SHP77 treated with DMSO at 0.1 percent for 48 hours (cell line): ENCODE data around the gene ADAM8.
"Not testable (repeated sequence)": the region's sequence is repeated elsewhere in the genome, so short reads cannot be mapped to it uniquely, and the experiment has no call there.

Experiments used
- DNase-seq: peaks from one replicate; lab custom pipeline; 2025; lab: John Stamatoyannopoulos, UW

Gene ADAM8

DNA sequence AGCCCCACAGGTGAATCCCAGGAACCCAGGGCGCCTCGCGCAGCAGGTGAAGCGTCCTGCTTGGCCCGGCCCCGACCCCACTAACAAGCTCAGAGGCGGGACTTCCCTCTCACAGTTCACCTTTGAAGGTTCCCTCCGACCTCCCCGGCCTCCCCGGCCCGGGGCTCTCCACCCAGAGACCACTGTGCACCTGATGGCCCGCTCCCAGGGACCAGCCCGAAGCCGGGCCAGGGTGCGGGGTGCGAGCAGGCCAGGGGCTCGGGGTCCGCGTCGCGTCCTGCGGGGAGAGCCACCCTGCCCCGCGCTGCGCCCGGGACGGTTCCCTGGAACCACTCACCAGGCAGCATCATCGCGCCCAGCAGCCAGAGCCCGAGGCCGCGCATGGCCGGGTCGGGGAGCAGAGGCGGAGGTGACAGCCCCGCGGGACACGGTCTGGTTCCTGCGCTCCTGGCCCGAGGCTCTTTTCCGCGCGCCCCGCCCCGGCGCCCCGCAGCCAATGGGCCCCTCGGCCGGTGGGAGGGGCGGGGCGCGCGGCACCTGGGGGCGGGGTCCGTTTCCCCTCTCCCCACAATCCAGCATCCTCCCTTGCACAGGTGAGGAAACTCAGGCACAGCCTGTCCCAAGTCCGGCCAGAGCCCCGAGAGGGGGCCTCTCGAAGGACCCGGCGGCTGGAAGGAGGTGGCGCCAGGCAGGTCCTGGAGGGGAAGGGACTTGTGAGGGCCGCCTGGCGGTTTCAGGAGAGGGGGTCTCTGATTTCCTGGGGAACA, at the start of gene ADAM8:
Gene ADAM8, minus strand, starts transcription at position 434 of the 767 bp plus-strand sequence. Its CDS starts 51 bp downstream, at position 383.
- no peak for DNase-seq

DNA sequence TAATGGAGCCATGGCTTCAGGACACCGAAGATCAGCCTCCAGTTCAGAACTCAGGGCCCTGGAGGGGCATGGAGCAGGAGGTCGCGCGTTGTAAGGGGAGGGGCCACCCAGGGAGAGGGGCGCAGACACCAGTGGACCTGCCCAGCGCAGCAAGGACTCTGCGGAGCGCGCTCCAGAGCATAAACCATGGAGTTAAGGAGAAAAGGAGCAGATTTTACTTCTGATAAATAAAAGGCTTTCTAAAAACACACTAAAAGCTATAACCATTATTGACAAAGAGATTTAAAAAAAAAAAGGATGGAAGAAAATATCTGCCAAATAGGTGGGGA, 49.5 kb upstream of the ADAM8 start:
- DNase-seq: peak; percentile 20

DNA sequence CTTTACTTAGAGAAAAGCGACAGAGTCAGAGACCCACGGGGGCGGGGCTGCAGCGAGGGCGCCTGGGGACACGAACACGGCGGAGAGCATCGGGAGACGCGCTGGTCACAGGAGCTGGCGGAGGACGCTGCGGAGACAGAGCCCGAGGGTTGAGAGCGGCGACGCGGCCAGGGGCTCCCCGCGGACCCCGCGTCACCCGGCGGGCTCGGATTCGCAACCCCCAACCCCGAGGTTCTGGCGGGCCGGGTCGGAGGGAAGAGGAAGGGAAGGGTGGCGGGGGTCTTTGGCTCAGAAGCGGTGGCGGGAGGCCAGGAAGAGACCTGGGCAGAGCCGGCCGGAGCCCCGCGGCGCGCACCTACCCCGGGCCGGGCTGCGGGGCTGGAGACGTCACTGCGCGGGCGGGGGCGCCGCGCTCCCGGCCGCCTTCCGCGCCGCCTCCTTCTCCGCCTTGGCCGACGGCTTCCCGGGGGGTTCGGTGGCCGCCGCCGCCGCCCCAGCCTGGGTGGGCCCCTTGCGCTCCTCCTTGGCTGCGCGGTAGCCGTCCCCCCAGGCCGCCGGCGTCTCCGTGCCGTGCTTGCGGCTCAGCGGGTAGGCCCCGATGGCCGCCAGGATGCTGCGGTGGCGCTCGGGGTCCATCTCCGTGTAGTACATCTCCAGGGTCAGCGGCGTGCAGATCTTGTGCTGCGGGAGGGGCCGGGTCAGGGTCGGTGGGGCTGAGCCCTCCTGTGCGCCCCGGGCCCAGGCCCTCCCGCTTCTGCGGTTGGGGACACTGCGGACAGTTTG, 49.0 kb upstream of the ADAM8 start:
- no peak for DNase-seq

DNA sequence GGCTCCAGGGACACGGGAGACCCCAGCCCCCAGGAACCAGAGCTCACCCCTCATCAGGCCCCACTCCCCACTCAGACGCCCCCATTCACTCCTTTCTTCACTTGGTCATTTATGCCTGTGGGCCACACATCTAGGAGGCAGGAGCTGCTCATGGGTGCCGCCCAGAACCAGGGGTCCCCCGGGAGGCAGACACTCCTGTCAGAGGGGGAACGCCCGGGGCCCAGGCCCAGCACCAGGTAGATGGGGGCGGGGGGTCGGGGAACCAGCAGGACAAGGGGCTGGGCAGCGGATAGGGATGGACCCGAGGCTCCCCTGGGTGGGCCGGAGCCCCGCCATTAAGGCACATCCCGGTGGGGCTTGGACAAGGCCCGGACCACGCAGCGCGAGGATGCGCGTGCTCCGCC, 48.2 kb upstream of the ADAM8 start:
- no peak for DNase-seq

DNA sequence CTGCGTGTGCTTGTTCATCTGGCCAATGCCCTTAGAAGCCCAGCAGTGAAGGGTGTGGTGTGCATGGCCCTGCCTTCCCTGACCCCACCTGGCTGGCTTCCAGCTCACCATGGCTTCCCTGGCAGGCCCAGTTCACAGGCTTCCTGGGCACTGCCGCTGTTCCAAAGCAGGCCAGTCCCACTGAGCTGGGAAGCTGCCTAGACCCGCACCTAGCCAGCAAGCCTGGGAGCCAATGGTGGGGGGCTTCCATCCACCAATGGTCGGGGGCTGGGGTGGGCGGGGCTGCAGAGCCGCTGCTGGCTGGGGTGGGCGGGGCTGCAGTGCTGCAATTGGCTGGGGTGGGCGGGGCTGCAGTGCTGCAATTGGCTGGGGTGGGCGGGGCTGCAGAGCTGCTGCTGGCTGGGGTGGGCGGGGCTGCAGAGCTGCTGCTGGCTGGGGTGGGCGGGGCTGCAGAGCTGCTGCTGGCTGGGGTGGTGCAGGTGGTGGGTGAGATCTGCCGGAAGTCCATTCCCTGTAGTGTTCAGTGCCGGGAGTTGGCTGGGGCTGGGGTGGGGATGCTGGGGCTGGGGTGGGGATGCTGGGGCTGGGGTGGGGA, 47.6 kb upstream of the ADAM8 start:
- DNase-seq: peak; percentile 78

DNA sequence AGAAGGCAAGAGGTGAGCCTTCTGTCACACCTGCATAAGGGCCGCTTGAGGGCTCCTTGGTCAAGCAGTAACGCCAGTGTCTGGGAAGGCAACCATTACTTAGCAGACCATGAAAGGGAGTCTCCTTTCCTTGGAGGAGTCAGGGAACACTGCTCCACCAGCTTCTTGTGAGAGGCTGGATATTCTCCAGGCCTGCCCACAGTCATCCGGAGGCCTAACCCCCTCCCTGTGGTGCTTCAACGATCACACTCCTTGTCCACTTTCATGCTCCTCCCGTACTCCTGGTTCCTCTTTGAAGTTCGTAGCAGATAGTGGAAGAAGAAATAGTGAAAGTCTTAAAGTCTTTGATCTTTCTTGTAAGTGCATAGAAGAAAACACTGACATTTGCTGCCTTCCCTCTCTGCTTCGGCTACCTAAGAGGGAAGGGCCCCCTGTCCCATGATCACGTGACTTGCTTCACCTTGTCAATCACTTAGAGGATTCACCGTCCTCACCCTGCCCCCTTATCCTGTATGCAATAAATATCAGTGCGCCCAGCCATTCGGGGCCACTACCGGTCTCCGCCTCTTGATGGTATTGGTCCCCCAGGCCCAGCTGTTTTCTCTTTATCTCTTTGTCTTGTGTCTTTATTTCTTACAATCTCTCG, 45.5 kb upstream of the ADAM8 start:
- not testable (repeated sequence) for DNase-seq

DNA sequence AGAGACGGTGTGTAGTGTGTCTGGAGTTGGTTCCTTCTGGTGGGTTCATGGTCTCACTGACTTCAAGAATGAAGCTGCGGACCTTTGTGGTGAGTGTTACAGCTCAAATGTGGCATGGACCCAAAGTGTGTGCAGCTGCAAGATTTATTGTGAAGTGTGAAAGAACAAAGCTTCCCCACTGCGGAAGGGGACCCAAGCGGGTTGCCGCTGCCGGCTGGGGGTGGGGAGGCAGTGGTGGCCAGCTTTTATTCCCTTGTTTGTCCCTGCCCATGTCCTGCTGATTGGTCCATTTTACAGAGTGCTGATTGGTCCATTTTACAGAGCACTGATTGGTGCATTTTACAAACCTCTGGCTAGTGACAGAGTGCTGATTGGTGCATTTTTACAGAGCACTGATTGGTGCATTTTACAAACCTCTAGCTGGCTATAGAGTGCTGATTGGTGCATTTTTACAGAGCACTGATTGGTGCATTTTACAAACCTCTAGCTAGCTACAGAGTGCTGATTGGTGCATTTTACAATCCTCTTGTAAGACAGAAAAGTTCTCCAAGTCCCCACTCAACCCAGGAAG, 44.3 kb upstream of the ADAM8 start:
- not testable (repeated sequence) for DNase-seq

DNA sequence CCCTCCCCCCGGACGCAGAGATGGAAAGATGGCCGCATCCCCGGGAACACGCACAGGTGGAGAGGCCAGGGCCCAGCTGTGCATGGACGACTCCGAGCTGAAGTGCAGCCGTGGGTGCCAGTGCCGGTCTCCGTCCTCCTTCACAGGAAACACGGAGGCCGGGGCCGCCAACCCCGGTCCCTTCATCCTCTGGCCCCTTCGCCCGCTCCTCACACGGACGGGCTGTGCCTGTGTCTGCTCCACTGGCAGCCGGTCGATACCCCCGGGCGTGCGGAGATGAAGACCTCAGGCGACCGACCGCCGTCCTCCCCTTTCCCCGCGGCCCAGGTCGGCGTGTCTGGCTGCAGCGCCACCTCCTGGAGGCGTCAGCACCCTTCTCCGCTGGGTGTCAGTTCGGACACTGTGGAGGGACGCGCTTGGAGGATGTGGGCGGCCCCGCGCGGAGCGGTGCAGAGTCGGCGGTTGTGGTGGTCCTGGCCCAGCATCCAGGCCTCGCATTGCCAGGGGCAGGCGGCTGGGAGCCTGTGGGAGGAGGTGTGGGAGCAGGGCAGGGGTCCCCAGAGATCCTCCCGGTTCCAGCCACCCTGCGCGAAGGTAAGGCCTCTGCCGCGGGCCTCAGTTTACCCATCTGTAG, 41.9 kb upstream of the ADAM8 start:
- peak; percentile 60 for DNase-seq

DNA sequence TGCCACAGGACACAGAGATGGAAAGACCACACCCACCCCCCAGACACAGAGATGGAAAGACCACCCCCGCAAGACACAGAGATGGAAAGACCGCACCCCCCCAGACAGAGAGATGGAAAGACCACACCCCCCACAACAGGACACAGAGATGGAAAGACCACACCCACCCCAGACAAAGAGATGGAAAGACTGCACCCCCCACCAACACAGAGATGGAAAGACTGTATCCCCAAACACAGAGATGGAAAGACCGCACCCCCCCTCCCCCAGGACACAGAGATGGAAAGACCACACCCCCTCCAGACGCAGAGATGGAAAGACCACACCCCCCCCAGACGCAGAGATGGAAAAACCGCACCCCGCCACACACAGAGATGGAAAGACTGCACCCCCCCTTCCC, 40.1 kb upstream of the ADAM8 start:
- DNase-seq: no peak

DNA sequence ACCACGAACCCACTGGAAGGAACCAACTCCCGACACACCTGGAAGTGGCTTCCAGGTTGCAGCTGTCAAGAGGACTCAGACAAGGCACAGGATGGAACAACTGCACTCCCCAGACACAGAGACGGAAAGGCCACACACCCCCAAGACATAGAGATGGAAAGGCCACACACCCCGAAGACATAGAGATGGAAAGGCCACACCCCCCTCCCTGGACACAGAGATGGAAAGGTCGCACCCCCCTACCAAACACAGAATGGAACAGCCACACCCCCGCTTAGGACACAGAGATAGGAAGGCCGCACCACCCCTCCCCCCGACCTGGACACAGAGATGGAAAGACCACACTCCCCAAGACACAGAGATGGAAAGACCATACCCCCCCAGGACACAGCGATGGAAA, 39.6 kb upstream of the ADAM8 start:
- no peak for DNase-seq

DNA sequence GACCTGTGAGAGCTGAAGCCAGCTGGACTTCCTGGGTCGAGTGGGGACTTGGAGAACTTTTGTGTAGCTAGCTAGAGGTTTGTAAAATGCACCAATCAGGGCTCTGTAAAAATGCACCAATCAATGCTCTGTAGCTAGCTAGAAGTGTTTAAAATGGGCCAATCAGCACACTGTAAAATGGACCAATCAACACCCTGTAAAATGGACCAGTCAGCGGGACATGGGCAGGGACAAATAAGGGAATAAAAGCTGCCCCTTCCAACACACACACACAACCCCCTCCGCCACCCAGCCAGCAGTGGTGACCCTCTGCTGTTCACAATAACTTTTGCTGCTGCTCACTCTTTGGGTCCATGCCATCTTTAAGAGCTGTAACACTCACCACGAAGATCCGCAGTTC, 39.2 kb upstream of the ADAM8 start:
- no peak for DNase-seq

DNA sequence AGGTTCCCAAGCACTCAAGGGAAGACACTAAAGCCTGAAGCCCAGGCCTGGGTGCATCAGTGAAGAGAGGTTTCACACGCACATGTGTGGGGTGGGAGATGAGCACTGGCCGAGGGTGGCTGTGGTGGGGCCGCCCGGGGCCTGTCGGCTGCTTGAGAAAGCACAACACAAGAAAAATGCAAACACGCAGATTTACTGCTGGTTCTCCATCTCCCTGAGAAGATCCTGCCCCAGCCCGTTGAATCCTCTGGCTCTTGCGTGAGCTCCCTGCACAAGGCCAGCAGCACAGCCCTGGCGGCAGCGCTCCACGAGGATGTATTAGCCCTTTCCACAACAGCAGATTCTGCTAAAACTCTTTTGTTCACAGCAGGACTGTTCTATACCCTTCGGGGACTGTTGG, 38.2 kb upstream of the ADAM8 start:
- DNase-seq: no peak

DNA sequence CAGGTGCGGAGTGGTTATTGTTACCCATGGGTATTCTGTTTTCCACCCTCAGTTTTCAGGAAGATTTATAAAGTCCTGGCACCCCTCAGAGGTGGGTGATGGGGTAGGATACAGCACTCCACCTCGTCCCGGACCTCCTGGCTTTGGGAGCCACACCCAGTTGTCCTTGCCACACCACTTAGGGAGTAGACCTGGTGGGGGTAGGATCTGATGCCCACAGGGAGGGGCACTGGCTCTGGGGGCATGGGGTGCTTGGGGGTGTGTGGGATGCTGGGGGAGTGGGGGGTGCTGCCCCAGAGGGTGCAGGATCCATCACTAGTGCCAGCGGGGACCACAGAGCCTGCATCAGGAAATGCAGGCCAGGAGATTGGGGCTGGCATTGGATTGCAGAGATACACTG, 36.5 kb upstream of the ADAM8 start:
- no peak for DNase-seq

DNA sequence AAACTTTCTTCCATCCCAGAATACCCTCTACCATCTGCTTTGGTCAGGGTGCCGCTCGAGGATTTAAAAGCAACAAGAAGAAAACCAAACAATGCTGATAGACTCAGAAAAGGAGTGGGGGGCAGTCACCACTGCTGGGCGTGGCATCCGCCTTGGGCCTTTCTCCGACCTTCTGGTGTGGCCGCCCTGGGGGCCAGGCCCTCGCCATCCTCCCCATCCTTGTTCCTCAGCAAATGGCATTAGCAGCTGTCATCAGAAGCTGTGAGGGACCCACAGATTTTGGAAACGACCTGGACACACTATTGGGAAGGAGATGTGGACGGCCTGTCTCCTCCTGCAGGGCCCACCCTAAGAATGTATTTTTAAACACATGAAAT, 36.1 kb upstream of the ADAM8 start:
- DNase-seq: no peak

DNA sequence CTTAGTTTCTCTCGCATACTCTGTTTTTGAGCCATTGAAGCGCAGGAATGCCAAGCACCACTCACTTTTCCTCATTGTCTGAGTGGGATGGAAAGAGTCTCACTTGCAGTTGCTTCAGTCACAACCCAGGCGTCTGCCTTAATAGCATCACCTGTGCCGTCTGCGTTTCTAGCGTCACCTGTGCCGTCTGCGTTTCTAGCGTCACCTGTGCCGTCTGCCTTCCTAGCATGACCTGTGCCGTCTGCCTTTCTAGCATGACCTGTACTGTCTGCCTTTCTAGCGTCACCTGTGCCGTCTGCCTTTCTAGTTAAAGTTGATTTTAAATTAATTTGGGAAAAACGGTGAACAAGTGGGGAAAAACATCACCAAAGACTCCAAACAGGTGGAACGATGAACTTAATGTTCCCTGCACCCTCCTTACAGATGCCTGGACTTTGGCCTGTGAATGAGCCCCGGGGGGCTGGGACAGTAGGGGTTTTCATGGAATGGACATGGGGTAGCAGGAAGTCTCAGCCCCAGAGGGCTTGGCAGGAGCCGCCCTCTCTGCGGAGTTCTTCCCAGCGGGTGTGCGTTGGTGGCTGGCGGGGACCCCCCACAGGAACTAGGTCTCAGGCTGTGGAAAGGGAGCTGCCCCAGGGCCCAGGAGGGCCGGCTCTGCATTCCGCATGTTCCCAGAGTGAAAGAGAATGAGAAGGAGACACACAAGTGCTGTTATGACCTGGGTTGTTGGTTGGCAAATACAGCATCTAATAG, 35.5 kb upstream of the ADAM8 start:
- DNase-seq: no peak

DNA sequence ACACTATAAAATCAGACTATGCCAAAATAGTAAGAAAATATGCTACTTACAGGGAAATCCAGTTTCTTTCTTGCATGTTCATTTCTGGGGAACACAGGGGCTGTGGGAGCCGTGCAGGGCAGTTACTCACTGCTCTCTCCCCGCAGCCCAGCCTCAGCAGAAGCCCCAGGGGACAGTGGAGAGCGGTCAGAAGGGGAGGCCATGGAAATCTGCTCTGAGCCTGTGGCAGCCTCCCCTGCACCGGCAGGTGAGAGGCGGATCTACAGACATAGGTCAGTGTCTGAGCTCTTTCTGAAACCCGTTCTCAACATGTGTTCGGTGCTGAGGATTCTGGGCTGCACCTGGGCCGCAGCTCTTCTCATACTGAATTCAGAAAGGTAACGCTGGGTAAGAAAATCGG, 34.9 kb upstream of the ADAM8 start:
- DNase-seq: no peak

DNA sequence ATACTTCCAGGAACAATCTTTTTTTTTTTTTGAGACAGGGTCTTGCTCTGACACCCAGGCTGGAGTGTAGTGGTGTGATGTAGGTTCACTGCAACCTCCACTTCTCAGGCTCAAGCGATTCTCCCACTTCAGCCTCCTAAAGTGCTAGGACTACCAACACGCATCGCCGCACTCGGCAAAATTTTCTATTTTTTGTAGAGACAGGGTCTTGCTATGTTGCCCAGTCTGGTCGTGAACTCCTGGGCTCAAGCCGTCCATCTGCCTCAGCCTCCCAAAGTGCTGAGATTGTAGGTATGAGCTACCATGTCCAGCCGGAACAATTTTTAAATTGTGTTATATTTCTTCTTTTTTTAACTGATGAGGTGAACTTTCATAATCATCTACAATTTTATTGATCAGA, 34.1 kb upstream of the ADAM8 start:
- DNase-seq: no peak

DNA sequence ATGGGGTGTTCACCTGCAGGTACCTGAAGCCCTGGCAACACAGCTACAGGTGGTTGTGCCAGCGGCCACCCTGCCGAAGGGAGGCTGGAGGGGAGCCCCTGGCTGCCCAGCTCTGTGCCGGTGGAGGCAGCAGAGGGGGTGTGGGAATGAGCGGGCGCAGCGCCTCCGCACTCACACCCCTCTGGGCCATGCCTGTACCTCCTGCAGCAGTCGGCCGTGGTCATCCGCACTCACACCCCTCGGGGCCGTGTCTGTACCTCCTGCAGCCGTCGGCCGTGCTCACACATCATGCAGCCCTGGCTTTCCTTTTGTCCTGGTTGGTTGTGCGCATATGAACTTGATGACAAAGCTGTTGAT, 33.7 kb upstream of the ADAM8 start:
- no peak for DNase-seq

DNA sequence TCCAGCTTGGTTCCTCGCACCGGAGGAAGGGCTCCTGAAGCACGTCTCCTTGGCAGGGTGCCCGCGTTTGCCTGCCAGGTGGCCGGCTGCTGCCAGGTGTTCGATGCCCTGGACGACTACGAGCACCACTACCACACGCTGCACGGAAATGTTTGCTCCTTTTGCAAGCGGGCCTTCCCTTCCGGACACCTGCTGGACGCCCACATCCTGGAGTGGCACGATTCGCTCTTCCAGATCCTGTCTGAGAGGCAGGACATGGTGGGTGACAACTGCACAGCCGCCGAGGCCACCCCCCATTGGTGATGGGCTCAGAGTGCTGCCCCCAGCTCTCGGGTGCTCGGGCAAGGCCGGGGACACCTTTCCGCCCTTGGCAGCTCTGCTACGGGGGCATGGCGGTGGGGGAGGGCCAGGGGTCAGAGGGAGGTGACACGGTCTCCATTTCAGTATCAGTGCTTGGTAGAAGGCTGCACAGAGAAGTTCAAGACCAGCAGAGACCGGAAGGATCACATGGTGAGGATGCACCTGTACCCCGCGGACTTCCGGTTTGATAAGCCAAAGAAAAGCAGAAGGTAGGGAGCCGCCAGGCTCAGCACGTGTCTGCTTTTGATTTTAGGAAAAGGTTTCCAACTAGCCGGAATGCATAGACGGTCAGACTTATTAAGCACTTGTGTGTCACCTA, 33.2 kb upstream of the ADAM8 start:
- peak; percentile 81 for DNase-seq

DNA sequence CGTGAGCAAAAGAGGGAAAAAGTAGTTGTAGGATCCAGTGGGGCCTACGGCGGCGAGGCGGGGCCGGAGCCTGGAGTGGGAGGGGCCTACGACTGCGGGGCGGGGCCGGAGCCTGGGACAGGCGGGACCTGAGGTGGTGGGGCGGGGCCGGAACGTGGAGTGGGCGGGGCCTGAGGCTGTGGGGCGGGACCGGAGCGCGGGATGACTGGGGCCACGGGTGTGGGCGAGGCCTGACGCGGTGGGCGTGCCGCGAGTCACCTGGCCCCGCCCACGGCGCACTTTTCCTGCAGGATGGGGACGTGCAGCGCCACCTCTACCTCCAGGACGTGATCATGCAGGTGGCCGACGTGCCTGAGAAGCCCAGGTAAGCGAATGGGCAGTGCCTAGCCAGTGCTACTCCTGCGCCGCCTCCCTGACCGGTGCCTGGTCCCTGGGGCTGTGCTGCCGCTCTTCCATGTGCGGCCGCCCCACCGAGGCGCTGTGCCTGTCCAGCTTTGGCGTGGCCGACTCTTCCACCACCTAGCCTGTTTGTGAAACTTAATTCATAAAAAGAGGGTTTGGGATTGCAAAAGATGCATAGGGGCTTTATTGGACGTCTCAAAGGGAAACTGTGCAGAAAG, 32.5 kb upstream of the ADAM8 start:
- DNase-seq: peak; percentile 30
